Measurements from ENCODE around the gene SLC44A4.
A peak's percentile ranks its signal among the peaks of the same experiment; 100 is the strongest.

The SLC44A4 gene

GRCh38 chr6:31876357-31876756 is 2.4 kb downstream of the SLC44A4 start:
- in situ Hi-C loops (cut with HindIII; ENCODE audit: low sequenced_read_pairs), result no loop called here
- no peak for TF ChIP-seq CTCF (IDR thresholded peaks at IDR 0.05; ENCODE audit: low read depth, low read length)
- no peak for DNase-seq (ENCODE audit: low read depth, low spot score)
- H3K4me3 ChIP-seq (ENCODE audit: low read depth, low read length), result no peak overlapping the region

GRCh38 chr6:31875877-31876276 is 2.9 kb downstream of the SLC44A4 start:
- in situ Hi-C loops (cut with HindIII; ENCODE audit: low sequenced_read_pairs), result no loop called here
- no peak for TF ChIP-seq CTCF (IDR thresholded peaks at IDR 0.05; ENCODE audit: low read depth, low read length)
- H3K4me3 ChIP-seq (ENCODE audit: low read depth, low read length), result no peak overlapping the region
- no peak for DNase-seq (ENCODE audit: low read depth, low spot score)

GRCh38 chr6:31874836-31875572 is 3.8 kb downstream of the SLC44A4 start:
- no peak overlapping the region for H3K4me3 ChIP-seq (ENCODE audit: low read depth, low read length)
- in situ Hi-C loops (cut with HindIII; ENCODE audit: low sequenced_read_pairs), result no loop called here
- no peak for DNase-seq (ENCODE audit: low read depth, low spot score)
- no peak for TF ChIP-seq CTCF (IDR thresholded peaks at IDR 0.05; ENCODE audit: low read depth, low read length)

GRCh38 chr6:31874084-31874670 is 4.6 kb downstream of the SLC44A4 start:
- DNase-seq (ENCODE audit: low read depth, low spot score), result no peak
- TF ChIP-seq CTCF (IDR thresholded peaks at IDR 0.05; ENCODE audit: low read depth, low read length), result no peak
- in situ Hi-C loops (cut with HindIII; ENCODE audit: low sequenced_read_pairs), result no loop called here

GRCh38 chr6:31871046-31871659 is 7.6 kb downstream of the SLC44A4 start:
- DNase-seq (ENCODE audit: low read depth, low spot score), result no peak
- no peak overlapping the region for H3K4me3 ChIP-seq (ENCODE audit: low read depth, low read length)
- no peak for TF ChIP-seq CTCF (IDR thresholded peaks at IDR 0.05; ENCODE audit: low read depth, low read length)
- in situ Hi-C loops (cut with HindIII; ENCODE audit: low sequenced_read_pairs), result no loop called here

More at GRCh38 chr6:31874084-31874670, 4.6 kb downstream of the SLC44A4 start:
- H3K4me3 ChIP-seq (ENCODE audit: low read depth, low read length), result no peak overlapping the region

- no peak overlapping the region for H3K4me3 ChIP-seq (ENCODE audit: low read depth, low read length)
- TF ChIP-seq CTCF (IDR thresholded peaks at IDR 0.05; ENCODE audit: low read depth, low read length), result peak; percentile 6
- DNase-seq (ENCODE audit: low read depth, low spot score), result no peak
- in situ Hi-C loops (cut with HindIII; ENCODE audit: low sequenced_read_pairs), result no loop called here
Measured at GRCh38 chr6:31870385-31870921, 8.3 kb downstream of the SLC44A4 start.
